Panc1 (cell line): ENCODE data around the gene SOCS1. TPM values are rescaled to one million over a fixed set of nuclear protein-coding genes. Genes with fewer than 3 reads are reported as not detected.

Experiments
- ATAC-seq: fragments of 200-7000 bp; cut with Tn5 transposase; 2 replicates; pipeline ENCODE4 v1.9.1; 2020; ENCODE audit warnings: mild to moderate bottlenecking, moderate library complexity
- BruUV-seq: library from RNA; stranded (reverse); fragments of 400-500 nt; replicated peaks from 2 replicates; lab custom pipeline; 2021; lab: Mats Ljungman, UMichigan
- CTCF ChIA-PET: fragments of 300-600 bp; sonication (Branson Sonifier 250); formaldehyde crosslinking; loops from one replicate; lab custom pipeline; 2022; ENCODE audit warnings: antibody characterized with exemption; lab: Charles Lee
- POLR2A ChIA-PET: fragments of 300-600 bp; sonication (Branson Sonifier 250); formaldehyde crosslinking; loops from one replicate; lab custom pipeline; 2022; ENCODE audit warnings: antibody characterized with exemption; lab: Charles Lee
- DNase-seq: peaks from one replicate; pipeline ENCODE4 v3.0.0-alpha.2; 2010; ENCODE audit warnings: low read depth, low spot score
- H3K27ac ChIP-seq: 2 replicates; pipeline ENCODE4 v1.5.1; 2011; ENCODE audit warnings: mild to moderate bottlenecking, low read length, inconsistent platforms
- H3K27me3 ChIP-seq: fragments of 200-500 bp; sonication (Bioruptor generic); 2 replicates; pipeline ENCODE4 v1.6.0; 2014; ENCODE audit warnings: low read length, inconsistent platforms; ENCODE audit not compliant: control insufficient read depth, insufficient read depth
- H3K36me3 ChIP-seq: fragments of 200-500 bp; sonication (Bioruptor generic); 2 replicates; pipeline ENCODE4 v1.5.1; 2014; ENCODE audit warnings: inconsistent platforms, mild to moderate bottlenecking, low read length, moderate library complexity; ENCODE audit not compliant: control insufficient read depth, insufficient read depth
- H3K4me1 ChIP-seq: 2 replicates; pipeline ENCODE4 v1.5.1; 2011; ENCODE audit warnings: inconsistent platforms, mild to moderate bottlenecking, low read length, moderate library complexity; ENCODE audit not compliant: control insufficient read depth, insufficient read depth
- H3K4me3 ChIP-seq, 2 experiments: 2 replicates each; pipeline ENCODE4 v1.5.1; 2011 to 2012; ENCODE audit warnings: low read depth in 2 of 2, low read length in 2 of 2, mild to moderate bottlenecking in 2 of 2, inconsistent platforms in 1 of 2, moderate library complexity in 1 of 2
- H3K9me3 ChIP-seq: fragments of 200-500 bp; sonication (Bioruptor generic); 2 replicates; pipeline ENCODE4 v1.5.1; 2014; ENCODE audit warnings: low read depth, mild to moderate bottlenecking, inconsistent platforms, low read length, moderate library complexity; ENCODE audit not compliant: control insufficient read depth, insufficient read depth
- CTCF ChIP-seq: fragments of 450-650 bp; IDR thresholded peaks from 2 replicates; pipeline ENCODE4 v1.5.1; 2017; ENCODE audit warnings: mild to moderate bottlenecking
- POLR2AphosphoS5 ChIP-seq: IDR thresholded peaks from 2 replicates; pipeline ENCODE4 v1.6.1; 2012; ENCODE audit warnings: mild to moderate bottlenecking, low read depth, low read length, moderate library complexity
- REST ChIP-seq, 2 experiments: IDR thresholded peaks; 2 replicates each; pipeline ENCODE4 v1.6.1; 2011 to 2012; ENCODE audit warnings: low read depth in 2 of 2, control low read depth in 1 of 2, low read length in 1 of 2, mild to moderate bottlenecking in 1 of 2, moderate library complexity in 1 of 2; ENCODE audit not compliant: insufficient read depth in 1 of 2
- SIN3A ChIP-seq: IDR thresholded peaks from 2 replicates; pipeline ENCODE4 v1.6.1; 2012; ENCODE audit warnings: low read depth, mild to moderate bottlenecking, low read length, moderate library complexity, borderline replicate concordance; ENCODE audit not compliant: insufficient read depth
- TCF7L2 ChIP-seq: IDR thresholded peaks from 2 replicates; pipeline ENCODE4 v1.6.1; 2011; ENCODE audit warnings: mild to moderate bottlenecking, low read depth, low read length, inconsistent platforms
- in situ Hi-C: cut with HindIII; loops from 2 replicates; pipeline ENCODE4 v1.10.0; 2016; ENCODE audit warnings: low sequenced_read_pairs, low pct_unique_long_range_greater_than_20kb
- intact Hi-C: fragments of 100-400 bp; cut with micrococcal nuclease; formaldehyde crosslinking; loops from one replicate; pipeline ENCODE4 v1.10.0; 2022; ENCODE audit not compliant: unreplicated experiment
- total RNA-seq: library from RNA; stranded (reverse); gene quantifications from one replicate; pipeline ENCODE4 v1.2.1, GENCODE V29; 2021; ENCODE audit not compliant: unreplicated experiment

SOCS1 gene
- total RNA-seq, 1 experiment from 2014 or later: 4.8 TPM

GRCh38 chr16:11232852-11233726, 22.9 kb downstream of the SOCS1 start:
- Histone ChIP-seq H3K4me3 (no peak overlapping the region), H3K27me3 (no peaks in the 10 kb centered on the region), H3K27ac (no peak overlapping the region), H3K36me3 (no peaks in the 10 kb centered on the region), H3K9me3 (no peaks in the 10 kb centered on the region), H3K4me1 (no peaks in the 10 kb centered on the region)
- BruUV-seq: no TSS peak
- POLR2A ChIA-PET: no interaction called here
- intact Hi-C loops: no loop called here
- CTCF ChIA-PET: no interaction called here
- TF ChIP-seq REST (IDR thresholded peaks at IDR 0.05; ENCODE audit: insufficient read depth in 1 of 2, low read depth in 2 of 2, low read length in 1 of 2) (no peak), CTCF (no peak), TCF7L2 (no peak), POLR2AphosphoS5 (no peak), SIN3A (no peak)
- DNase-seq (no peak), ATAC-seq (no peak)
- in situ Hi-C loops: no loop called here

GRCh38 chr16:11232302-11232851, 23.6 kb downstream of the SOCS1 start:
- Histone ChIP-seq H3K27me3 (no peaks in the 10 kb centered on the region), H3K27ac (no peak overlapping the region), H3K36me3 (no peaks in the 10 kb centered on the region), H3K4me3 (no peak overlapping the region), H3K9me3 (no peaks in the 10 kb centered on the region), H3K4me1 (no peaks in the 10 kb centered on the region)
- intact Hi-C loops (no loop called here), in situ Hi-C loops (no loop called here)
- no TSS peak for BruUV-seq
- no peak for ATAC-seq
- ChIA-PET CTCF (no interaction called here), POLR2A (no interaction called here)
- no peak for TF ChIP-seq POLR2AphosphoS5
- DNase-seq: no peak

- no peaks in the 10 kb centered on the region for H3K4me1 ChIP-seq
- H3K27me3 ChIP-seq: no peaks in the 10 kb centered on the region
- ChIA-PET CTCF (no interaction called here), POLR2A (no interaction called here)
- in situ Hi-C loops: no loop called here
- no peaks in the 10 kb centered on the region for H3K36me3 ChIP-seq
- no peak for DNase-seq
- no peak for ATAC-seq
- no peak overlapping the region for H3K27ac ChIP-seq
- H3K9me3 ChIP-seq: no peaks in the 10 kb centered on the region
- intact Hi-C loops: no loop called here
- TF ChIP-seq SIN3A (no peak), CTCF (no peak), REST (IDR thresholded peaks at IDR 0.05; ENCODE audit: insufficient read depth in 1 of 2, low read depth in 2 of 2, low read length in 1 of 2) (no peak), TCF7L2 (no peak), POLR2AphosphoS5 (no peak)
- no peak overlapping the region for H3K4me3 ChIP-seq
- no TSS peak for BruUV-seq
Observed at GRCh38 chr16:11231367-11231970, 24.5 kb downstream of the SOCS1 start.
